A673 (cell line): ENCODE measurements around the gene ZFPM1.

ENCODE experiments used
- CTCF ChIP-seq: fragments of 300-800, 200-600 bp; sonication (generic); conservative IDR thresholded peaks from 2 replicates; pipeline ENCODE4 v1.5.1; 2017; ENCODE audit warnings: low read depth, mild to moderate bottlenecking, antibody characterized with exemption, low read length, moderate library complexity, mixed read lengths
- EZH2 ChIP-seq: fragments of 200-600 bp; sonication (generic); IDR thresholded peaks from 2 replicates; pipeline ENCODE4 v1.6.1; 2017; ENCODE audit warnings: borderline replicate concordance, low read depth, mild to moderate bottlenecking, mixed read lengths, antibody characterized with exemption, low read length; ENCODE audit not compliant: poor library complexity, severe bottlenecking

GRCh38 chr16:88514070-88514469, 61.0 kb downstream of the ZFPM1 start:
- TF ChIP-seq EZH2 (no peak), CTCF (no peak)
